Activated CD8-positive, alpha-beta T cell treated with anti-CD3 and anti-CD28 coated beads for 36 hours (primary cell): ENCODE data around the gene PCCA. TPM values are rescaled to one million over a fixed set of nuclear protein-coding genes. Genes with fewer than 3 reads are reported as not detected.

Experiments used
- ATAC-seq: fragments of 200-7000 bp; cut with Tn5 transposase; one replicate; pipeline ENCODE4 v1.10.0; 2021; ENCODE audit warnings: mild to moderate bottlenecking, moderate library complexity
- CTCF ChIA-PET: fragments of 350-600 bp; sonication (Branson Sonifier 250); formaldehyde crosslinking; loops from one replicate; lab custom pipeline; 2021; ENCODE audit warnings: antibody characterized with exemption; lab: Charles Lee
- POLR2A ChIA-PET: fragments of 350-600 bp; sonication (Branson Sonifier 250); formaldehyde crosslinking; loops from one replicate; lab custom pipeline; 2021; ENCODE audit warnings: antibody characterized with exemption; lab: Charles Lee
- DNase-seq: peaks from one replicate; pipeline ENCODE4 v3.0.0-alpha.2; 2020
- H3K27ac Mint-ChIP-seq: one replicate; pipeline ENCODE4 v1.8.0; 2021; ENCODE audit warnings: mild to moderate bottlenecking, mixed read lengths
- H3K27me3 Mint-ChIP-seq: one replicate; pipeline ENCODE4 v1.8.0; 2021; ENCODE audit warnings: mixed read lengths
- H3K36me3 Mint-ChIP-seq: one replicate; pipeline ENCODE4 v1.8.0; 2021; ENCODE audit warnings: low read depth, mixed read lengths
- H3K4me1 Mint-ChIP-seq: one replicate; pipeline ENCODE4 v1.8.0; 2021; ENCODE audit warnings: low read depth, mixed read lengths
- H3K4me3 Mint-ChIP-seq: one replicate; pipeline ENCODE4 v1.8.0; 2021; ENCODE audit warnings: mild to moderate bottlenecking, moderate library complexity, mixed read lengths
- H3K9me3 Mint-ChIP-seq: one replicate; pipeline ENCODE4 v1.8.0; 2021; ENCODE audit warnings: mixed read lengths
- CTCF ChIP-seq: fragments of 200-600 bp; IDR thresholded peaks from one replicate; pipeline ENCODE4 v1.8.0; 2022; ENCODE audit warnings: antibody characterized with exemption, mild to moderate bottlenecking
- intact Hi-C: fragments of 100-400 bp; cut with micrococcal nuclease; formaldehyde crosslinking; loops from one replicate; pipeline ENCODE4 v1.10.0; 2022
- total RNA-seq, 2 experiments: library from RNA; stranded (reverse); gene quantifications; one replicate each; pipeline ENCODE4 v1.2.3, GENCODE V29; 2021

The PCCA gene
- total RNA-seq, 2 experiments from 2014 or later: 8.4 to 9.2 TPM

- POLR2A ChIA-PET: no interaction called here
- intact Hi-C loops: no loop called here
These were observed 211.3 kb downstream of the PCCA start for GRCh38 chr13:100300243-100300642.

GRCh38 chr13:100300708-100301107 is 211.8 kb downstream of the PCCA start:
- H3K4me1 Mint-ChIP-seq: no peaks in the 10 kb centered on the region
- ChIA-PET POLR2A (no interaction called here), CTCF (no interaction called here)
- ATAC-seq: no peak
- no peaks in the 10 kb centered on the region for H3K27me3 Mint-ChIP-seq
- H3K36me3 Mint-ChIP-seq: no peaks in the 10 kb centered on the region
- no peak for TF ChIP-seq CTCF
- H3K4me3 Mint-ChIP-seq: no peak overlapping the region
- H3K9me3 Mint-ChIP-seq: no peaks in the 10 kb centered on the region
- no peak overlapping the region for H3K27ac Mint-ChIP-seq
- intact Hi-C loops: no loop called here
- no peak for DNase-seq

More at GRCh38 chr13:100300243-100300642, 211.3 kb downstream of the PCCA start:
- CTCF ChIA-PET: no interaction called here
- Mint-ChIP-seq H3K4me1 (no peaks in the 10 kb centered on the region), H3K27me3 (no peaks in the 10 kb centered on the region), H3K4me3 (no peak overlapping the region), H3K9me3 (no peaks in the 10 kb centered on the region), H3K36me3 (no peaks in the 10 kb centered on the region), H3K27ac (no peak overlapping the region)
- TF ChIP-seq CTCF: no peak
- ATAC-seq: no peak
- DNase-seq: no peak

GRCh38 chr13:100301418-100301817 is 212.5 kb downstream of the PCCA start:
- DNase-seq (no peak), ATAC-seq (no peak)
- Mint-ChIP-seq H3K27me3 (no peaks in the 10 kb centered on the region), H3K9me3 (no peaks in the 10 kb centered on the region), H3K4me1 (no peaks in the 10 kb centered on the region), H3K4me3 (no peak overlapping the region), H3K36me3 (no peaks in the 10 kb centered on the region), H3K27ac (no peak overlapping the region)
- POLR2A ChIA-PET: no interaction called here
- CTCF ChIA-PET: no interaction called here
- TF ChIP-seq CTCF: no peak
- intact Hi-C loops: no loop called here

- H3K27ac Mint-ChIP-seq: no peak overlapping the region
- TF ChIP-seq CTCF: no peak
- POLR2A ChIA-PET: no interaction called here
- CTCF ChIA-PET: no interaction called here
- H3K4me3 Mint-ChIP-seq: no peak overlapping the region
- H3K36me3 Mint-ChIP-seq: no peaks in the 10 kb centered on the region
- no peaks in the 10 kb centered on the region for H3K27me3 Mint-ChIP-seq
- no peak for ATAC-seq
- no peaks in the 10 kb centered on the region for H3K9me3 Mint-ChIP-seq
- intact Hi-C loops: no loop called here
- no peak for DNase-seq
- H3K4me1 Mint-ChIP-seq: no peaks in the 10 kb centered on the region
These were observed 213.5 kb downstream of the PCCA start for GRCh38 chr13:100302391-100302790.

- TF ChIP-seq CTCF: no peak
- Mint-ChIP-seq H3K36me3 (no peaks in the 10 kb centered on the region), H3K4me1 (no peaks in the 10 kb centered on the region), H3K27me3 (no peaks in the 10 kb centered on the region), H3K4me3 (no peak overlapping the region), H3K27ac (no peak overlapping the region), H3K9me3 (no peaks in the 10 kb centered on the region)
- CTCF ChIA-PET: no interaction called here
- DNase-seq: no peak
- no peak for ATAC-seq
- POLR2A ChIA-PET: interaction anchor here (1.2 kb wide), 1 partner anchor 13 kb away, joined by 3 read pairs; no protein-coding TSS in a partner anchor
- intact Hi-C loops: no loop called here
These were observed 215.3 kb downstream of the PCCA start for GRCh38 chr13:100304229-100304628.
